SH-SY5Y (cell line): ENCODE measurements around the gene ATP2A1.

ENCODE experiments used
- GATA2 ChIP-seq: IDR thresholded peaks from 2 replicates; pipeline ENCODE4 v1.6.1; 2011; ENCODE audit warnings: mild to moderate bottlenecking, low read depth, low read length
- GATA3 ChIP-seq: IDR thresholded peaks from 2 replicates; pipeline ENCODE4 v1.6.1; 2011; ENCODE audit warnings: low read depth, mild to moderate bottlenecking, low read length, moderate library complexity

GRCh38 chr16:28915181-28915580, 36.9 kb downstream of the ATP2A1 start:
- TF ChIP-seq GATA3 (no peak), GATA2 (no peak; the same call in 1 of the 2 replicates)
